ENCODE data around the gene TSSC4. TPM values are rescaled to one million over a fixed set of nuclear protein-coding genes. Genes with fewer than 3 reads are reported as not detected.

The TSSC4 gene
- total RNA-seq, 1 donor from 2014 or later, result 62.9 TPM

DNA sequence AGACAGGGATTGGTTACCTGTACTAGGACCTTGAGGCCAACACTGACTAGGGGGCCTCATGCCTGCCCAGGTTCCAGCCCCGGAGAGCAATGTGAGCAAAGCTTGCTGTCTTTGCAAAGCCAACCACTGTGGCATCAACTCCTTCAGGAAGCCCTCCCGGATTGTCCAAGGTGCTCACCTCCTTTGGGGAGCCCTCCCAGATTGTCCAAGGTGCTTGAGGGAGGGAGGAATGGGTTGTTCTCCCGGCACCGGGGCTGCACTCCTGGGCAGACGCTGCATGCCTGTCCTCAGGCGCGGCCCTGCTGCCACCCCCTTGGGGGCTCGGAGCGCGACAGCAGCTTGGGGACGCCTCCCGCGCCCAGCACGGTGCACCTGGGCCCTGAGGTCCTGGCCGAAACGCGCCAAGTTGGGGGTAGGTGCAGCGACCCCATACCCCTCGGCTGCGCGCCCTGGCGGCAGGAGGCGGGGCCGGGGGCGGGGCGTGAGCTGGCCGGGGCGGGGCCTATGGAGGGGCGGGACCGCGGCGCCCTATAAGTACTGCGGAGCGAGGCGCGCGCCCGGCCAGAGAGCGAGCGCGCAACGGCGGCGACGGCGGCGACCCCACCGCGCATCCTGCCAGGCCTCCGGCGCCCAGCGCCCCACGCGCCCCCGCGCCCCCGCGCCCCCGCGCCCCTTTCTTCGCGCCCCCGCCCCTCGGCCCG lies 23.6 kb upstream of the TSSC4 start, which contains the start of gene CD81:
Gene CD81, plus strand, starts transcription at position 560 of the 701 bp plus-strand sequence. CDS start 240 bp downstream, outside the sequence.
- intact Hi-C loops (cut with micrococcal nuclease), result loop anchor here (1.0 to 5.0 kb wide), 3 partner anchors 23 to 75 kb away; partner anchors contain the start of genes C11orf21, KCNQ1, TRPM5 and TSPAN32
- H3K4me1 Mint-ChIP-seq, result peaks cover 15% of the 10 kb centered on the region
- DNase-seq, result peak; percentile 88
- H3K27ac Mint-ChIP-seq, result peak within 1 kb of the TSS; percentile 86
- peaks cover 12% of the 10 kb centered on the region for H3K36me3 Mint-ChIP-seq (ENCODE audit: low read depth)
- no peaks in the 10 kb centered on the region for H3K9me3 Mint-ChIP-seq
- peak within 1 kb of the TSS; percentile 93 for H3K4me3 Mint-ChIP-seq
- peaks cover 7% of the 10 kb centered on the region for H3K27me3 Mint-ChIP-seq

DNA sequence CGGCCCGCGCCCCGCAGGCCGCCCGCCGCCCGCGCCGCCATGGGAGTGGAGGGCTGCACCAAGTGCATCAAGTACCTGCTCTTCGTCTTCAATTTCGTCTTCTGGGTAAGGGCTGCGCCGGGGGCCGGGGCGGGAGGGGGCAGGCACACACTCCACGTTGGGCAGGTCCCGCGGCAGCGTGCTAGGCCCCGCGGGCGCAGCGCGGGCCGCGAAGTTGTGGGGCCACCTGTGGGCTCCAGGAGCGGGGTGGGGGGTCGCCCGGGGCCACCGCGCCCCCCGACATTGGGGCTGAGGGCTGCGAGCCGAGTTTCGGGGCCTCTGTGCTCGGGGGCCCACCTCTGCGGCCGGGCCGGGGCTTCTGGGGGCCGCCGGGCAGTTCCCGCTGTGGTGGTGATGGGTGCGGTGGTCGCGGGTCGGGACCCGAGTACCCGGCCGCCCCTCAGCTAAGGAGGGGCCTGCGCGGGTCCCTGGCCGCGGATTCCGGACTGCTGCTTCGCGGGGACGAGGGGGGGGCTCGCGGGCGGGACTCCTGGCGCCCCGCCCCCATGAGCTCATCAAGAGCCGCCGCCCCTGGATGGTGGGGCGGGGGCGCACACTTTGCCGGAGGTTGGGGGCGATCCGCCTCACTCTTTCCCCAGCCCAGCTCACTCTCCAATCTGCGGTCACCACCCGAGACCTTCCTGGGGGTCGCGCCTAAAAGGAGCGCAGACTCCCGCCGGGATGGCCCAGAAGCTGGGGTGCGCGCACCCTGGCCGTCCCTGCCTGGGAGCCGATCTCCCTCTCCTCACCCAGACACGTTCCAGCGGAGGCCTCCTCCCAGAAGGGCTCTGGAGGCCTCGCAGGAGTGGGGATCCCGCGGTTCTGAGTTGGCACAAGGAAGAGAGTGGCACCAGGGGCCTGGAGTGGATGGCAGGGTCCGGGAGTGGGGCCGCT lies 22.8 kb upstream of the TSSC4 start:
- peaks cover 12% of the 10 kb centered on the region for H3K36me3 Mint-ChIP-seq (ENCODE audit: low read depth)
- intact Hi-C loops (cut with micrococcal nuclease), result loop anchor here (1.0 to 5.0 kb wide), 3 partner anchors 23 to 75 kb away; partner anchors contain the start of genes C11orf21, KCNQ1, TRPM5 and TSPAN32
- H3K27me3 Mint-ChIP-seq, result peaks cover 2% of the 10 kb centered on the region
- peak; percentile 87 for DNase-seq
- peaks cover 18% of the 10 kb centered on the region for H3K4me1 Mint-ChIP-seq
- H3K9me3 Mint-ChIP-seq, result no peaks in the 10 kb centered on the region
- H3K4me3 Mint-ChIP-seq, result peak overlapping the region; percentile 93
- peak overlapping the region; percentile 86 for H3K27ac Mint-ChIP-seq

DNA sequence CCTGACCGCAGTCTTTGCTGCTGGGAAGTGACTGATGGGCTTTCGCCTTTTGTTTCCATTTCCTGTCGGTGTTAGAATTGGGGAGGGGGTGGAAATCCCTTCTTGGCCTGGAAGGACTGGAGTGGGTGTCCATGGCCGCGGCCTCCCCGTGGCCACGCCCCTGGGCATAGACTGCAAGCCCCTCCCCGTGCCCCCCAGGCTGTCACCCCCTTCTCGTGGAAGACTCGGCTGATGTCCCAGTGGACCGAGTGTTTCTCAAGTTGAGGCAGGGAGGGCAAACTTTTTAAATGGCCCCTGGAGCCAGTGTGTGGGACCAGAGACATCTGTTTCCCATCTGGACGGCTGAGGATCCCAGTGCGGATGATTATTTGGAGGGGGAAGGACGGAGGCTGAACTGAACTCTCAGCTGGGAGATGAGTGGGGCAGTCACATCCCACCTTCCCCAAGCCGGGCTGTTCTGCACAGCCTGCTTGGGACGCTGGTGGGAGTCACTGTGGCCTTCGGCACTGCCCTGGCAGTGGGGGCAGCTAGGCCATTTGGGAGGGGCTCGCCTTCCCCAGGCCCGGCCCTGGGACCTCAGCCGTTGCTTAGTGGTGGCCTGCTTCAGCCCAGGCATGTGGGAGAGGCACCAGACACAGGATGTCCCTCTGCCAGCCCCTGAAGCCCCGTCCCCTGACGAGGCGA lies 21.9 kb upstream of the TSSC4 start:
- H3K27ac Mint-ChIP-seq, result peak overlapping the region; percentile 86
- H3K27me3 Mint-ChIP-seq, result peaks cover 2% of the 10 kb centered on the region
- DNase-seq, result peak; percentile 69
- H3K4me3 Mint-ChIP-seq, result peak overlapping the region; percentile 93
- intact Hi-C loops (cut with micrococcal nuclease), result loop anchor here (5.0 kb wide), 1 partner anchor 76 kb away; the partner anchor contains the start of genes C11orf21 and TSPAN32
- H3K4me1 Mint-ChIP-seq, result peaks cover 22% of the 10 kb centered on the region
- H3K36me3 Mint-ChIP-seq (ENCODE audit: low read depth), result peaks cover 15% of the 10 kb centered on the region
- H3K9me3 Mint-ChIP-seq, result no peaks in the 10 kb centered on the region

DNA sequence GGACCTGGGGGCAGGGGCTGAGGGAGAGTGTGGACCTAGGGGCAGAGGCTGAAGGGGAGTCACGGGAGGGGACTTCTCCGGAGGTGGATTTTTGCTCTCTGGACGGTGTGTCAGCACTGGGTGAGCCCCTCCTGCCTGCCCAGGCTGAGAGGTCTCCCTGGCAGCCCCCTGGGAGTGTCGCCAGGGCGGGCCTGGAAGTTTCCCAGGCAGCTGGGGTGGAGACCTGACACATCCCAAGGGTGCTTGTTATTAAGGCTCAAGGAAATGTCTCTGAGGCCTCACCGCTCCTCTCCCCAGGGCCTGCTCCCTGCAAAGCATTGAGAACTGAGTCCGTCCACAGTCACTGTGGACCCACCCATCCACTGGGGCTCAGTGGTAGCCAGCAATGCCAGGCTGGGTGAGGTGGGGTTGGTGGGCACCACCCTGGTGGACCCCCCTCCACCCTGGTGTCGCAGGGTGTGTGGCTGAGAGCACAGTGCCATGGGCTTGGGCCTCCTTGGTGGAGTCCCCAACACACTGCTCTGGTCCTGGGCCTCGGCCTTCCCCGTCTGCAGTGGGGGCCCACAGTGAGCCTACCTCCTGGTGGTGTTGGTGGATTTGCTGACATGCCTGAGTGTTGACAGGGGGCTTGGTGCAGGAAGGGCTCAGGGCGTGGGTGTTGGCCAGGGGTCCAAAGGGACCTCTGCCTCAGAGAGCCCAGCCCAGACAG lies 20.9 kb upstream of the TSSC4 start:
- Mint-ChIP-seq H3K36me3 (ENCODE audit: low read depth) (peaks cover 16% of the 10 kb centered on the region), H3K9me3 (no peaks in the 10 kb centered on the region), H3K4me1 (peaks cover 26% of the 10 kb centered on the region), H3K27me3 (no peaks in the 10 kb centered on the region), H3K4me3 (peak overlapping the region; percentile 43), H3K27ac (no peak overlapping the region)
- intact Hi-C loops (cut with micrococcal nuclease), result loop anchor here (5.0 kb wide), 1 partner anchor 77 kb away; the partner anchor contains the start of genes C11orf21 and TSPAN32
- DNase-seq, result peak; percentile 66

DNA sequence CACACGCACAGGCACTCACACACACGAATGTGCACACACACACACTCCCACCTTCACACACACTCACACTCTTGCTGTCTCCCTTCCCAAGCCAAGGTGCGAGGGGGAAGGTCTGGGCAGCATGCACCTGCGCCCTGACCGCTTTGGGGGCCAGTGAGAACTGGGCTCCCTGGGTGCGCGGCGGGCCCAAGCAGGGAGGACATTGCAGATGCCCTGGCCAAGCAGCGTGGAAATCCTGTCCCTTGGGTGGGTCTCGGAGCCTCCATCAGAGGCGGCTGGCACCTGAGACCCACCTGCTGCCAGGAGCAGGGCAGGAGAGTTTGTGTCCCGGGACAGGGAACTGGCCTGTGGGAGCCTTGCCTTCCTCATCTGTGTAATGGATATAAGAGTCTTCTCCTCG lies 20.2 kb upstream of the TSSC4 start:
- no peak for DNase-seq
- Mint-ChIP-seq H3K36me3 (ENCODE audit: low read depth) (peaks cover 16% of the 10 kb centered on the region), H3K4me3 (peak overlapping the region; percentile 41), H3K27ac (peak overlapping the region; percentile 41), H3K4me1 (peaks cover 28% of the 10 kb centered on the region), H3K27me3 (no peaks in the 10 kb centered on the region), H3K9me3 (no peaks in the 10 kb centered on the region)
- intact Hi-C loops (cut with micrococcal nuclease), result no loop called here

DNA sequence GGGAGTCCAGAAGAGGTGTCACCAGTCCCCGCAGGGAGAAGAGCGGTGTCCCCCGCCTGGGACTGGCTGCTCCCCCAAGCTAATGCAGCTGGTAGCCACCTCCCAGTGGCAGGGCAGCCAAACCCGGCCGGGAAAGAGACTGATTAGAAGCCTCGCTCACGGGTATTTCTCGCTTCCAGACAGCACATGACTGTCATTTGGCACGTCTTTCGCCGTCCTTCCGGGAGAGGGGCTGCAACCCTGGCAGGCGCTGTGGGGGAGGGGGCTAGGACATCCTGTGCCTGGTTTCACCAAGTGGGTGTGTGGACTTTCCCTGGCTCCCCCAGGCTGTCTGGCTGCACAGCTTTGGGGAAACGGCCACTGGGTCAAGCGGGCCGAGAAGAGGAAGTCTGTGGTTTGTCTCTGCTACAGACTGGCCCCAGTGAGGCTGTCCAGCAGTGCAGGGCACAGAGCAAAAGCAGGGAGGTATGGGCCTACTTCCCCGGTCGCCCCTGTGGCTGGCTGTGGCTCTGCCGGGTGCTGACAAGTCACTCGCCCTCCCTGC lies 19.7 kb upstream of the TSSC4 start:
- H3K9me3 Mint-ChIP-seq, result no peaks in the 10 kb centered on the region
- peaks cover 16% of the 10 kb centered on the region for H3K36me3 Mint-ChIP-seq (ENCODE audit: low read depth)
- H3K4me1 Mint-ChIP-seq, result peaks cover 31% of the 10 kb centered on the region
- intact Hi-C loops (cut with micrococcal nuclease), result no loop called here
- H3K27me3 Mint-ChIP-seq, result no peaks in the 10 kb centered on the region
- peak overlapping the region; percentile 41 for H3K27ac Mint-ChIP-seq
- peak overlapping the region; percentile 40 for H3K4me3 Mint-ChIP-seq
- DNase-seq, result peak; percentile 60

DNA sequence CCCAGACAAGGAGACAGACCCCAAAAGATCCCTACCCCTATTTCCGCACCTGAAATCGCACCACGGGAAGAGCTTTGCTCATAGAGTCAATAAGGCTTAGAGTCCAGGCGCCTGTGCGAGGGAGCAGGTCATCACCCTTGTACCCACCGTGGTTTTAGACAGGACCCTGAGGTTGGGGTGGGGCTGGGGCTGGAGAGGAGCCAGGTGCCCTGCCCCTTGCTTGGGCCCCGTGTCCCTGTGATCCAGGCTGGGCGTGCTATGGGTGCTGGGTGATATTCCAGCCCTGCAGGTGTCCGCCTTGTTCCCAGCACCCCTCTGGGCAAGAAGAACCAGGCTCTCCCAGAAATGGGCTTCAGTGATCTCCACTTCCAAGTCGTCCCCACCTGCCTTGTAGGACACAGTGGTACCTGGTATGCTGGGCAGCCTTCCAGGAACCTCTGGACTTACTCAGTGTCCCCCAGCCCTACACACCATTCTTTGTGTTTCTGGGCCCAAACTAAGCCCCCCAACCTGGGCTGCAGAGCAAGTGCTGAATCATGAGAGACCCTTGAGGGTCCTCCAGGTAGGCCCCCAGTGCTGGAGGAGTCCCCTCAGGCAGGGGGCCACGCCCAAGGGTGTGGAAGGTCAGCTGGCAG lies 18.9 kb upstream of the TSSC4 start:
- peak; percentile 59 for DNase-seq
- intact Hi-C loops (cut with micrococcal nuclease), result no loop called here
- Mint-ChIP-seq H3K27ac (no peak overlapping the region), H3K9me3 (no peaks in the 10 kb centered on the region), H3K27me3 (no peaks in the 10 kb centered on the region), H3K36me3 (ENCODE audit: low read depth) (peaks cover 16% of the 10 kb centered on the region), H3K4me1 (peaks cover 34% of the 10 kb centered on the region), H3K4me3 (no peak overlapping the region)

DNA sequence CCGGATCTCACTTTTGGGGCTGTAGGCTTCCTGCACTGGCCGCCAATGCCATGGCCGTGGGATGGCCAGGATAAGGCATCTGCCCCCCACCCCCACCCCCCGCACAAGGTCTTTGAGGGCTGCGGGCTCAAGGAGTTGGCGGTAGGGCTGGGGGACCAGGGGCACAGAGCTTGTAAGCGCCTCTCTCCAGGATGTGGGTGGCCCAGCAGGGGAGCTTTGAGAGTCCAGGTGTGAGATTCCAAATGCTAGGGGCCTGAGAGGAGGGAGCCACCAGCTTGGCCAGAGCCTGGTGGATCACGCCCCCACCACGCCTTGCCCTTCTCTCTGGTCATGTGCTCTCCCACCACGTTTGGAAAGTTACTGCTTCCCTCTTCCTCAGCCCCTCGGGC lies 18.4 kb upstream of the TSSC4 start:
- Mint-ChIP-seq H3K9me3 (no peaks in the 10 kb centered on the region), H3K27ac (no peak overlapping the region), H3K4me1 (peaks cover 34% of the 10 kb centered on the region), H3K4me3 (no peak overlapping the region), H3K27me3 (no peaks in the 10 kb centered on the region), H3K36me3 (ENCODE audit: low read depth) (peaks cover 16% of the 10 kb centered on the region)
- DNase-seq, result no peak
- intact Hi-C loops (cut with micrococcal nuclease), result no loop called here

DNA sequence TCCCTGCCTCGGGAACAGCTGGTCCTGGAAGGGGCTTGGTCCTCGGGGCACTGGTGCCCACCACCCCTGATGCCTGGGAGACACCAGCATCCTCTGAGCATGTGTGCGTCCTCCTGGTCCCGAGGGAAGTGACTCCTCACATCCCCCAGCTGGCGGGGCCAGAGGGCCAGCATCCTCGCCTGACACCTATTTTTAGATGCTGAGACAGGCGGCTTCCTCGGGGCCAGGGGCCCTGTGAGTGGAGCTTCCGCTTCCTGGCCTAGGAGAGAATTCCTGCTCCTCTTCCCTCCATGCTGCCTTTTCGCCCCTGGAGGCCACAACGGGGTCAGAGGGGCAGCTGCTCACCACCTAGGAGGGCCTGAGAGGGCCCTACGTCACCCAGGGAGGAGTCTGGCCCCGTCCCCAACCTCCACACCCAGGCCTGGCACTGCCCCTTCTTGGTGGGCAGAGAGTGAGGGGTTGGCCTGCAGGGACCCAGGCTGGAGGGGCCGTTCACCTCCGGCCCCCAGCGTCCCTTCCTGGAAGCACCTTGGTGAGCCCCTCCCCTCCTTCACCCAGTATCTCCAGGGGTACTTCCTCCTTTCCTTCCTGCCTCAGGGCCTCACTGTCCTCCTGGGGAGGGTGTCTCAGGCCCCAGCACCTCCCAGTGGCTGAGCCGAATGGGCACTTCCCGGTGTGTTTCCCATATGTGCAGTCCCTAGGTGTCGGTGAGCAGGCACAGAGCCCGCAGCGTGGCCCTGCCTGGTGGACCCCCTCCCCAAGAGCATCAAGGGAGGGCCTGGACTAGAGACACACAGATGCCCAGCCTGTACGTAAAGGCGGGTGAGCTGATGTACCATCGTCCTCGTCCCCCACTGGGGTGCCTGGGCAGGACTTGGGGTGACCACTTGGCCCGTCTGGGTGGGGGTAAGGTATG lies 17.4 kb upstream of the TSSC4 start:
- peaks cover 32% of the 10 kb centered on the region for H3K4me1 Mint-ChIP-seq
- H3K9me3 Mint-ChIP-seq, result no peaks in the 10 kb centered on the region
- no peak overlapping the region for H3K4me3 Mint-ChIP-seq
- peak; percentile 61 for DNase-seq
- no peaks in the 10 kb centered on the region for H3K27me3 Mint-ChIP-seq
- intact Hi-C loops (cut with micrococcal nuclease), result no loop called here
- H3K36me3 Mint-ChIP-seq (ENCODE audit: low read depth), result peaks cover 16% of the 10 kb centered on the region
- peak overlapping the region; percentile 43 for H3K27ac Mint-ChIP-seq

DNA sequence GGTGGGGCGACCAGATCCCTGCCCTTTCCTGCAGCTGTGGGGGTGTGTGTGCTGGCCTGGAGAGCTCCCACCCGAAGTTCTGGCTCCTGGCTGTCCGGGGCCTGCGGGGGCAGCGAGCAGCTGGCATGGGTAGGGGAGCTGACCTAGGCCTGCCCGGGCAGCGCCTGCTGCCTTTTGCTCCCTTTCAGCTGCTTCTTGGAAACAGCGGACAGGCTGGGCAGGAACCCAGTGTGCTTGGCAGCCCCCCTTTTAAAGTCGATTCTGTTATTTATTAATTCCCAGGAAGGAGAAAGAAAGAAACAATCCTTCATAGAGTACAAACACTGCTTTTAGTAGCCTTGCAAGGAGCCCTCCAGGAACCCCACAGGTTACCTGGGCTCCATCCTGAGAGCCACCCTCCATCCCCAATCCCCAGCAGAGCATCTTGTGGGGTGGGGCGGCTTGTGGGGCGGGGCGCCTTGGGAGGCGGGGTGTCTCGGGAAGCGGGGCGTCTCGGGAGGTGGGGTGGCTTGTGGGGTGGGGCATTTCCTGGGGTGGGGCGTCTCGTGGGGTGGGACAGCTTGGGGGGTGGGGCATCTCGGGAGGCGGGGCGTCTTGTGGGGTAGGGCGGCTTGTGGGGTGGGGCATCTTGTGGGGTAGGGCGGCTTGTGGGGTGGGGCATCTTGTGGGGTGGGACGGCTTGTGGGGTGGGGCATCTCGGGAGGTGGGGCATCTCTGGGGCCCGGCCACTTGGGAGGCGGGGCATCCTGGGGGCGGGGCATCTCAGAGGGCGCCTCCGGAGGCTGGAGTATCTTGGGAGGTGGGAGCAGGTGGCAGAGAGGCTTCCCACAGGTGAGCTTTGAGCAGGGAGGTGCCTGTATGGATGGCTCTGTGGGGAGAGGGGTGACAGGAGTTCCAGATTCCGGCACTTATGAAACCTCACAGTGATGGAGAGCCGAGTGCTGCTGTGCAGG lies 16.4 kb upstream of the TSSC4 start:
- intact Hi-C loops (cut with micrococcal nuclease), result no loop called here
- peak; percentile 58 for DNase-seq
- Mint-ChIP-seq H3K27me3 (no peaks in the 10 kb centered on the region), H3K9me3 (no peaks in the 10 kb centered on the region), H3K27ac (no peak overlapping the region), H3K4me1 (peaks cover 30% of the 10 kb centered on the region), H3K36me3 (ENCODE audit: low read depth) (peaks cover 14% of the 10 kb centered on the region), H3K4me3 (no peak overlapping the region)

All from activated CD4-positive, alpha-beta T cell treated with anti-CD3 and anti-CD28 coated beads, Interleukin-2, amount 10 ng/mL, durations not matched to agents 24 days and 14 days (primary cell).